ENCODE measurements around the gene LINC01488.

- TF ChIP-seq POLR2A (IDR thresholded peaks at IDR 0.05) (no peak), CTCF (IDR thresholded peaks at IDR 0.05) (no peak), POLR2AphosphoS5 (IDR thresholded peaks at IDR 0.05) (no peak), EP300 (IDR thresholded peaks at IDR 0.05) (no peak)
Measured at GRCh38 chr11:69470793-69471728, 10.4 kb upstream of the LINC01488 start.

All from upper lobe of left lung (tissue), 4 donors.